Suppressor macrophage (primary cell): ENCODE results near the gene KIAA2012.

Source experiments
- DNase-seq, 4 experiments: peaks; one replicate each; pipeline ENCODE4 v3.0.0-alpha.2; 2020 to 2022

Gene KIAA2012

GRCh38 chr2:202088777-202089176 lies 15.7 kb downstream of the KIAA2012 start:
- no peak for DNase-seq

GRCh38 chr2:202090530-202090929 lies 17.5 kb downstream of the KIAA2012 start:
- no peak for DNase-seq

GRCh38 chr2:202091476-202091875 lies 18.4 kb downstream of the KIAA2012 start:
- peak; percentile 66 to 81 (median 74) for DNase-seq

GRCh38 chr2:202094426-202094986 lies 21.5 kb downstream of the KIAA2012 start:
- peak in 3 of 4 experiments; percentile 40 to 50 (median 44) for DNase-seq

- DNase-seq, result no peak
Measured at GRCh38 chr2:202095235-202095634, 22.2 kb downstream of the KIAA2012 start.

- no peak for DNase-seq
Measured at GRCh38 chr2:202096736-202097135, 23.7 kb downstream of the KIAA2012 start.

- peak; percentile 36 to 79 (median 64) for DNase-seq
Measured at GRCh38 chr2:202098291-202098690, 25.2 kb downstream of the KIAA2012 start.

GRCh38 chr2:202099515-202099914 lies 26.5 kb downstream of the KIAA2012 start:
- DNase-seq, result no peak

GRCh38 chr2:202100176-202100575 lies 27.1 kb downstream of the KIAA2012 start:
- no peak for DNase-seq

- DNase-seq, result no peak
Measured at GRCh38 chr2:202101026-202101579, 28.0 kb downstream of the KIAA2012 start.

GRCh38 chr2:202102425-202103000 lies 29.5 kb downstream of the KIAA2012 start:
- DNase-seq, result no peak

GRCh38 chr2:202104286-202104870 lies 31.3 kb downstream of the KIAA2012 start:
- DNase-seq, result peak; percentile 78 to 91 (median 84)

GRCh38 chr2:202105025-202105424 lies 32.0 kb downstream of the KIAA2012 start:
- no peak for DNase-seq

- DNase-seq, result no peak
Measured at GRCh38 chr2:202108345-202108744, 35.3 kb downstream of the KIAA2012 start.

- DNase-seq, result no peak
Measured at GRCh38 chr2:202109139-202109736, 36.2 kb downstream of the KIAA2012 start.

GRCh38 chr2:202109737-202110184 lies 36.7 kb downstream of the KIAA2012 start:
- DNase-seq, result no peak

GRCh38 chr2:202110491-202110890 lies 37.4 kb downstream of the KIAA2012 start:
- no peak for DNase-seq

- DNase-seq, result no peak
Measured at GRCh38 chr2:202112041-202112440, 39.0 kb downstream of the KIAA2012 start.

GRCh38 chr2:202113571-202114142 lies 40.6 kb downstream of the KIAA2012 start:
- peak in 1 of 4 experiments; percentile 22 for DNase-seq

- DNase-seq, result no peak
Measured at GRCh38 chr2:202114291-202114690, 41.2 kb downstream of the KIAA2012 start.

GRCh38 chr2:202114795-202115194 lies 41.7 kb downstream of the KIAA2012 start:
- DNase-seq, result peak; percentile 54 to 84 (median 72)

- DNase-seq, result peak in 2 of 4 experiments; percentile 23 to 44
Measured at GRCh38 chr2:202115479-202115971, 42.5 kb downstream of the KIAA2012 start.

GRCh38 chr2:202116691-202117090 lies 43.6 kb downstream of the KIAA2012 start:
- DNase-seq, result peak; percentile 62 to 88 (median 68)
